WI38 (cell line): ENCODE measurements around the gene SLC30A2.

Source experiments
- H3K4me3 ChIP-seq: 2 replicates; pipeline ENCODE4 v1.5.1; 2011; ENCODE audit warnings: low read depth, mild to moderate bottlenecking, control low read depth, low read length
- TF ChIP-seq, protein P1 (sequence below): IDR thresholded peaks from 2 replicates; pipeline ENCODE4 v1.5.1; 2012; ENCODE audit warnings: low read depth, mild to moderate bottlenecking, control low read depth, low read length

The SLC30A2 gene

DNA sequence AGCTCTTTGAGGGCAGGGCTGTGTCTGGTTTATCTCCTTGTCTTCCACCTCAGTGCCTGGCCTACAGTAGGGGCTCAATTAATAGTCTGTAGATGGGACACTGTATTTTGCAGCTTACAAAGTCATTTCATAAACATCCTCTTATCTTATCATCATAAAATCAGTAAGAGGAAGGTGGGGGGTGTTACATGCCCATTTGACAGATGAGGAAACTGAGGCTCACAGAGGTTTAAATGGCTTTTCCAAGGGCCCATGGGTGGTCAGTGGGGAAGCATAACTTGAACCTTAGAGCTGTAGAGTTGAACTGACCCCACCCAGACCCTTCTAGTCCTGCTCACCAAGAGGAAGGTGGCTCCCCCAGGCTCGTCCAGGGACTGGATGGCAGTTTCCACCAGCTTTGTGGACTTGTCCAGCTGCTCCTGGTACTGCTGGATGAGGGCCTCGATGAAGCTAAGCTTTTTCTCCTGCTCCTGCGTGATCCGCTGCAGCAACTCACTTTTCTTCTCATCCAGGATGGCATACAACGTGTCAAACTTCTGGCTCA is 12.2 kb upstream of the SLC30A2 start:
- TF ChIP-seq, protein P1, sequence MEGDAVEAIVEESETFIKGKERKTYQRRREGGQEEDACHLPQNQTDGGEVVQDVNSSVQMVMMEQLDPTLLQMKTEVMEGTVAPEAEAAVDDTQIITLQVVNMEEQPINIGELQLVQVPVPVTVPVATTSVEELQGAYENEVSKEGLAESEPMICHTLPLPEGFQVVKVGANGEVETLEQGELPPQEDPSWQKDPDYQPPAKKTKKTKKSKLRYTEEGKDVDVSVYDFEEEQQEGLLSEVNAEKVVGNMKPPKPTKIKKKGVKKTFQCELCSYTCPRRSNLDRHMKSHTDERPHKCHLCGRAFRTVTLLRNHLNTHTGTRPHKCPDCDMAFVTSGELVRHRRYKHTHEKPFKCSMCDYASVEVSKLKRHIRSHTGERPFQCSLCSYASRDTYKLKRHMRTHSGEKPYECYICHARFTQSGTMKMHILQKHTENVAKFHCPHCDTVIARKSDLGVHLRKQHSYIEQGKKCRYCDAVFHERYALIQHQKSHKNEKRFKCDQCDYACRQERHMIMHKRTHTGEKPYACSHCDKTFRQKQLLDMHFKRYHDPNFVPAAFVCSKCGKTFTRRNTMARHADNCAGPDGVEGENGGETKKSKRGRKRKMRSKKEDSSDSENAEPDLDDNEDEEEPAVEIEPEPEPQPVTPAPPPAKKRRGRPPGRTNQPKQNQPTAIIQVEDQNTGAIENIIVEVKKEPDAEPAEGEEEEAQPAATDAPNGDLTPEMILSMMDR, result no peak
- no peak overlapping the region for H3K4me3 ChIP-seq

DNA sequence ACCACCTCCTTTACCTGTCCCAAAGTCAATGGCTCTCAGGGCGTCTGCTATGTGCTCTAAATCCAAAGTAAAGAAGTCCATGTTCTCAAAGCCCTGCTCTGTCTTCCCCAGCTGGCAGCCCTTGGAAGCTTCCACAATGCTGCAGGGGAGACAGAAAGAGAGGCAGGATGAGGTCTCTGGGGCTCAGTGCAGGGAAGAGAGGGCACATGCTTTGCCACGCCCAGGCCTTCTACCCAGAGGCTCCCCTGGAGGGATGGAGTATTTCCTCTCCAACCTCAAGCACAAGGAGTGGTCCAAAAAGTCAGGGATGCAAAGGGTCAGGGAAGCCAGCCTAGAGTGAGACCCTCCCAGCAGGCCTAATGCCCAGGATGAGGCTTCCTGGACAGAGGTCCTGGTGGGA is 11.3 kb upstream of the SLC30A2 start:
- H3K4me3 ChIP-seq, result no peak overlapping the region
- TF ChIP-seq, protein P1, result no peak

DNA sequence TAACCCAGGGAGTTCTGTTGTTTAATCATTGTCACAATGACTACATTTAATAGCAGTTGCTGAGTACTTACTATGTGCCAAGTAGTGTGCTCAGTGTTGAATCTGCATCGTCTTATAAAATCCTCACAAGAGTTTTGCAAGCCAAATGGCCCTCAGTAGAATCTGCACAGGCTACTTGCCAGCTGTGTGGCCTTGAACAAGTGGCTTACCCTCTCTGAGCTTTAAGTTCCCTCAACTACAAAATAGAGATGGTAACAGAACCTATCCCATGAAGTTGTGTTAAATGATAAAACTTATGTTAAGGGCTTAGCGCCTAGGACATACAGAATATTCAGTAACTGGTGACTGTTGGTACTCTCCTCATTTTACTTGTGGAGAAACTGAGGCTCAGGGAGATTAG is 9.1 kb upstream of the SLC30A2 start:
- TF ChIP-seq, protein P1, result no peak
- H3K4me3 ChIP-seq, result no peak overlapping the region

DNA sequence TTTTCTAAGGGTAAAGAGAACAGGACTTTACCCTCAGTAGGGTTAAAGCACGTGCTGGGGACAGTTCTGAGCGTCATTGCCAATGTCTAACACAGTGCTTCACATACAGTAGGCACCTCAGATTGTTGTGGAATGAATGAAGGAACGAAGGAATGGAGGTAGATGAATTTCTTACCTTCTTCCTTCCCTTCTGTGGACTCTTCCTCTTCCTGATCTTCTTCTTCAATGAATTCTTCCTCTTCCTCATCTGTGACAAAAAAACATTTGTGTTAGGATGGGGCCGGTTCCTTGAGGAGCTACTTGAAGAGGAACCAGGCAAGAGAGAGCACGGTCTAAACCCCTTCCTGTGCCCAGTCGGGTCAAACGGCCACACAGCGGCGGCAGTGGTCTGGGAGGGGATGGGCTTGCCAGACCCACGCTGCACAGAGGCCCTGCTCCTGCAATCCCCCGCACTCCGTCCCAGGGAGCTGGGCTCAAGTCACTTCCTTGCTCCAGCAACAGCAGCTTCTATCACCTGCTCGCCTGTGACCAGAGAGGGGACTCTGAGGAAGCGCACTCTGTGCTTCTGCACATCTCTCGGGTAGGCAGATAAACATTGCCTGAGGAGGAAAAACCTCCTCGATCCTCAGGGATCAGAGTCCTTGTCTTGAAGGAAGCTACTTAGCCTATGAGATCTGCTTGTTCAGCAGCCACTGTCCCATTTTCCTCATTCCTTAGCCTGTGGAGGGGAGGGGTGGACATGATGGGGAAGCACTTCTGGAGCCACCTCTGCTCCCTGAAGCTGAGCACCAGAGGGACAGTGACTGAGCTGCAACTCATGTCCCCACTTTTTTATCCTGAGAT is 8.0 kb upstream of the SLC30A2 start:
- TF ChIP-seq, protein P1, result no peak
- H3K4me3 ChIP-seq, result no peak overlapping the region

DNA sequence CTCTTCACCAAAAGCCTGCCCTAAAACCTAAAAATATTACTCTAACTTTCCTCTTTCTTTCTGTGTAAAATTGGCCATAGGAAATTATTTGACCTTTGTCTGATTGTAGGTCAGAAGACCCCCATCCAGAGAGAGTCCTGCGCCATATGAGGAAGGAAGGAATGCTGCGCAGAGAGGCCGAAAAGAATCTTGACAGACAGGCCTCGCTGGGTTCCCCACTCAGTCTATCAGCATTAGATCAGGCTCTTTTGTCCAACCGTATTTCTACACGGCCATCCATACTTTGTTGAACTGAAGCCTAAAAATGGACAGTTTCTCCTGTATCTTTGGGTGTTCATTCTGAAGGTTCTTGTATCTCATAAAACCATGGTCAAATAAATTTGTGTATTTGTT is 4.3 kb upstream of the SLC30A2 start:
- TF ChIP-seq, protein P1, result no peak
- H3K4me3 ChIP-seq, result no peak overlapping the region

DNA sequence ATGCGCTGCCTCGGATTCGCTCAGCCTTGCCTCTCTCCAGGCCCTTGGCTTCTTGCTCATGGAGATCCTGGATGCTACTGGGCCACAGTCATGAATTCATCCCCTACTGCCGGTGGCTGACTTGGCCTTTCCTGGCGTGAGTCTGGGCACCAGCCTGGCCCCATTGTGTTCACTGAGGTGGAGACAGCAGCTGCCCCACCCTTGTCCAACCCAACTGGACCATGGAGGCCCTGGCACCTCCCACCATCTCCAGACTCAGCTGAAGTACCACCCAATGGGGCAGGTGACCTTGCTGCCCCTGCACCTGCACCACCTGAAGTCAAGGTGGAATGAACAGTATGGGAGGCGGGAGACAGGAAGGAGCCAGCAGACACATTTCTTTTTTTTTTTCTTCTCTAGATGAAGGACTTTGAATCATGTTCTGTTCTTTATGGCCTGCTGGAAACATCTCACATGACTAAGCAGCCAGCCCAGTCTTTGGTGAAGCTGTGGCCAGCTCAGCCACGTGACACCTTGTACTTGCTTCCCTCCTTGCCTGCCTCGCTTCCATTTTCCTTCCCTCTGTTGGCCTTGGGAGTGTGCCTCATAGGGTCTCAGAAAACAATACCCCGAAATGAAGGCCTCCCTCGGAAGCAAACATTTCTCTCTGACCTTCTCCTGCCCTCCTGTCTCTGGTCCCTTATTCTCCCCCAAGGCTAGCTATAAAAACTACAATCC is 3.8 kb upstream of the SLC30A2 start:
- H3K4me3 ChIP-seq, result no peak overlapping the region
- TF ChIP-seq, protein P1, result no peak
